PFSK-1 (cell line): ENCODE data around the gene FAM151A.

Experiments
- FOXP2 ChIP-seq: optimal IDR thresholded peaks from 2 replicates; pipeline ENCODE3; 2011; ENCODE audit warnings: borderline replicate concordance, control low read depth, inconsistent platforms; ENCODE audit not compliant: insufficient read depth; ENCODE audit errors: extremely low read length, extremely low read depth
- POLR2AphosphoS5 ChIP-seq: IDR thresholded peaks from 2 replicates; pipeline ENCODE4 v1.6.1; 2012; ENCODE audit warnings: low read depth, mild to moderate bottlenecking, control low read depth, low read length, moderate library complexity
- SIN3A ChIP-seq: IDR thresholded peaks from 2 replicates; pipeline ENCODE4 v1.6.1; 2012; ENCODE audit warnings: mild to moderate bottlenecking, low read length, moderate library complexity, borderline replicate concordance; ENCODE audit not compliant: insufficient read depth
- TAF1 ChIP-seq: IDR thresholded peaks from 2 replicates; pipeline ENCODE4 v1.6.1; 2012; ENCODE audit warnings: low read length, control low read depth, borderline replicate concordance; ENCODE audit not compliant: insufficient read depth
- TF ChIP-seq, protein P1 (sequence below), 2 experiments: IDR thresholded peaks; 2 replicates each; pipeline versions ENCODE4 v1.6.1 to v1.8.0; 2011 to 2012; ENCODE audit warnings: low read depth in 2 of 2, low read length in 2 of 2, control low read depth in 1 of 2, inconsistent platforms in 1 of 2, mild to moderate bottlenecking in 1 of 2, moderate library complexity in 1 of 2; ENCODE audit not compliant: insufficient read depth in 1 of 2

The FAM151A gene

DNA sequence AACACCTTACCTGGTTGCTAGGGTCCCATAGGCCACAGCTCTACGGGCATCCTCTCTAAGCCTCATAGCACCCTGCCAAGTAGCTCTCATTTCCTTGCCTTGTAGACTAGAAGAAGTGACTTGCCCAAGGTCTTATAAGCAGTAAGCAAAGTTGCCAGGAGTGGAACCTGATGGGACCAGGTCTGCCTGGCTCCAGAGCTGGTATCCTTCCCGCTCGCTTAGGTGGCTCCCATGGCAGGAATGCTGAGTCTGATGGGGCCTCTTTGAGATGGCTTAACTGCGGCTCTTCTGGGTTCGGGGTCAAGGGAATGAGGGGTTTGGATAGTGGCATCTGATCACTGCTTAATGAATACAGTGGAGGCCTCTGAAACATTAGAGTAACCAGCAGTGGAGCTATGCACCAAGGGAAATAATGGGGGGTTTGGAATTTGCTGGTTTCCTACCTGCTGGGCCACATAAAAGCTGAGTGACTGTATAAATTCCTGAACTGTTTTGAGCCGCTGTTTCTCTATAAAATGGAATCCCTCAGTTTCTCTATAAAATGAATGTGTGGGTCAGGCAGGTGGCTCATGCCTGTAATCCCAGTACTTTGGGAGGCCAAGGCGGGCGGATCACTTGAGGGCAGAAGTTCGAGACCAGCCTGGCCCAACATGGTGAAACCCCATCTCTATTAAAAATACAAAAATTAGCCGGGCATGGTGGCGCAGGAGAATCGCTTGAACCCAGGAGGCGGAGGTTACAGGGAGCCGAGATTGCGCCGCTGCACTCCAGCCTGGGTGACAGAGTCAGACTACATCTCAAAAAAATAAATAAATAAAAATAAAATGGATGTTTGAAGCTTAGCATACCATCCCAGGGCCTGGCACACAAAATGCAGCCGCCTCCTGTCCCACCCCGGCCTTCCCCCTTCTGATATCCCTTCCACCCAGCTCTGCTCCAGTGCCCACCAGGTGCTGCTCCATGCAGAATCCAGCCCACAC lies 12.4 kb downstream of the FAM151A start:
- TF ChIP-seq SIN3A: no peak
- TF ChIP-seq POLR2AphosphoS5: no peak
- no peak for TF ChIP-seq TAF1

DNA sequence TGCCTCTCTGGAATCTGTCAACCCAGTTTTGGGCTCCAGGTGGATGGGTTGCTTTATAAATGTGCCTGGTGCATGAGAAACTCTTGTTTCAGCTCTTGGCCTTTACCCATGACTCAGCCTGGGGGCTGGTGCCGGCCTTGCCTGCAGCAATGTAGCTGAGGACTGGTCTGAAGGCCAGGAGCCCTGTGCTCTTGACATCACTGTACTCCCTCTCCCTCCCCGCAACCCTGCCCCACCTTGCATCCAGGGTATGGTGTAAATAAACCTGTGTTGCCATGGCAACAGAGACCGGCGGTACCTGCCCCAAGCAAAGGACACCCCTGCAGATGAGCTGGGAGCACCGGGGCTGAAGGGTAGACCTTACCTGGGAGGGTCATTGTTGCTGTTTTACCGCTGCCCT lies 13.3 kb downstream of the FAM151A start:
- TF ChIP-seq TAF1 (no peak), SIN3A (no peak), POLR2AphosphoS5 (no peak), FOXP2 (no peak)
- TF ChIP-seq, protein P1, sequence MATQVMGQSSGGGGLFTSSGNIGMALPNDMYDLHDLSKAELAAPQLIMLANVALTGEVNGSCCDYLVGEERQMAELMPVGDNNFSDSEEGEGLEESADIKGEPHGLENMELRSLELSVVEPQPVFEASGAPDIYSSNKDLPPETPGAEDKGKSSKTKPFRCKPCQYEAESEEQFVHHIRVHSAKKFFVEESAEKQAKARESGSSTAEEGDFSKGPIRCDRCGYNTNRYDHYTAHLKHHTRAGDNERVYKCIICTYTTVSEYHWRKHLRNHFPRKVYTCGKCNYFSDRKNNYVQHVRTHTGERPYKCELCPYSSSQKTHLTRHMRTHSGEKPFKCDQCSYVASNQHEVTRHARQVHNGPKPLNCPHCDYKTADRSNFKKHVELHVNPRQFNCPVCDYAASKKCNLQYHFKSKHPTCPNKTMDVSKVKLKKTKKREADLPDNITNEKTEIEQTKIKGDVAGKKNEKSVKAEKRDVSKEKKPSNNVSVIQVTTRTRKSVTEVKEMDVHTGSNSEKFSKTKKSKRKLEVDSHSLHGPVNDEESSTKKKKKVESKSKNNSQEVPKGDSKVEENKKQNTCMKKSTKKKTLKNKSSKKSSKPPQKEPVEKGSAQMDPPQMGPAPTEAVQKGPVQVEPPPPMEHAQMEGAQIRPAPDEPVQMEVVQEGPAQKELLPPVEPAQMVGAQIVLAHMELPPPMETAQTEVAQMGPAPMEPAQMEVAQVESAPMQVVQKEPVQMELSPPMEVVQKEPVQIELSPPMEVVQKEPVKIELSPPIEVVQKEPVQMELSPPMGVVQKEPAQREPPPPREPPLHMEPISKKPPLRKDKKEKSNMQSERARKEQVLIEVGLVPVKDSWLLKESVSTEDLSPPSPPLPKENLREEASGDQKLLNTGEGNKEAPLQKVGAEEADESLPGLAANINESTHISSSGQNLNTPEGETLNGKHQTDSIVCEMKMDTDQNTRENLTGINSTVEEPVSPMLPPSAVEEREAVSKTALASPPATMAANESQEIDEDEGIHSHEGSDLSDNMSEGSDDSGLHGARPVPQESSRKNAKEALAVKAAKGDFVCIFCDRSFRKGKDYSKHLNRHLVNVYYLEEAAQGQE (IDR thresholded peaks at IDR 0.05; ENCODE audit: insufficient read depth in 1 of 2, low read depth in 2 of 2, low read length in 2 of 2): no peak

DNA sequence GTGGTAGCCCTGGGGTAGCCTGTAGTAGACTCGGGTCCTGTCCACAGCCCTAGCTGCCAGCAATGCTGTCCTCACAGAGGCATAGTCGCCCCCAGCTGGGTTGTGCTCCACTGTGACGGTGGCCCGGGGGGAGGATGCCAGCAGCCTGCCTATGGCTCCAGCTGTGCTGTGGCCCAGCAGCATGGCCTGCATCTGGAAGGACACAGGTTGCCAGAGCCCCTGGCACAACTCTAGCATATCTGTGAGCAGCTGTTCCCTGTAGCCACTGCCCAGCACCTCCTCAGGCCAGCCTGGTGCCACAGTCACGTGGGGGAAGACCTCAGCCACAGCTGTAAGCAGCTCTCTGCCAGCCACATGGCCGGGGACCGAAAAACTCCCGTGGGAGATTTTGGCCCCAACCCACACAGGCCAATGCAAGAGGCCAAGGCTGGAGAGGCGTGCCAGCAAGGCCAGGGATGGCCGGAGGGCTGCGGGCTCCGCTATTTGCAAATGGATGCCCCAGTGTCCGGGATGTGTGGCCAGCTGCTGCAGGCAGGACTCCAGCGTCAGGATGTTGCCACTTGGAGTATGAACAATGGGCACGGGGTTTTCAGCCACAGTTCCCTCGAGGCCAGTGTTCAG lies 13.9 kb downstream of the FAM151A start:
- no peak for TF ChIP-seq TAF1
- no peak for TF ChIP-seq POLR2AphosphoS5
- TF ChIP-seq, protein P1 (IDR thresholded peaks at IDR 0.05; ENCODE audit: insufficient read depth in 1 of 2, low read depth in 2 of 2, low read length in 2 of 2): no peak
- TF ChIP-seq SIN3A: no peak
- no peak for TF ChIP-seq FOXP2

DNA sequence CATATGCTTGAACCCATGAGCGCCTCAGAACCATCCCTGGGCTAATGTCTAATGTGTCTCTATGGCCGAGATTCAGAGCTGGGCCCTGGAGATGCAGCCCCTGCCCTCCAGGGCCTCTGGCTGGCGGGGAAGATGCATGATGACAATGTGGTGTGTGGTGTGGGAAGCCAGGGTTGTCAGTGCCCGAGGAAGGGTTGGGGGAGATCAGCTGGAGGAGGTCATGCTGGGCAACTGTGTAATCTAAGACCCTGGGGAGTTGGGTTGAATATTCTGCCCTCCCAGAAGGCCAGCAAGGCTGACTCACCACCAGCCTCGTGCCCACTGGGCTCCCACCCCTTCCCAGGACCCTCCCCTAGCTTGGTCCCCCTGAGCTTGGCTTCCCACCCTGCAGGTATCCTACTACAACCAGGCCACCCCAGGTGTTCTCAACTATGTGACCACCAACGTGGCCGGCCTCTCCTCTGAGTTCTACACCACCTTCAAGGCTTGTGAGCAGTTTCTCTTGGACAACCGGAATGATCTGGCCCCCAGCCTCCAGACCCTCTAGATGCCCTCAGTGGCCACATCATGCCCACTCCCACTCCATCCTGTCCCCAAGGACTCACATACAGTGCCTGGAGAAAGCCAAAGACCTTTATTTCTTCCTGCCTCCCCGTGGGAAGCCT lies 14.6 kb downstream of the FAM151A start:
- TF ChIP-seq FOXP2: no peak
- TF ChIP-seq TAF1: no peak
- TF ChIP-seq SIN3A: no peak
- no peak for TF ChIP-seq POLR2AphosphoS5
- TF ChIP-seq, protein P1 (IDR thresholded peaks at IDR 0.05; ENCODE audit: insufficient read depth in 1 of 2, low read depth in 2 of 2, low read length in 2 of 2): no peak

DNA sequence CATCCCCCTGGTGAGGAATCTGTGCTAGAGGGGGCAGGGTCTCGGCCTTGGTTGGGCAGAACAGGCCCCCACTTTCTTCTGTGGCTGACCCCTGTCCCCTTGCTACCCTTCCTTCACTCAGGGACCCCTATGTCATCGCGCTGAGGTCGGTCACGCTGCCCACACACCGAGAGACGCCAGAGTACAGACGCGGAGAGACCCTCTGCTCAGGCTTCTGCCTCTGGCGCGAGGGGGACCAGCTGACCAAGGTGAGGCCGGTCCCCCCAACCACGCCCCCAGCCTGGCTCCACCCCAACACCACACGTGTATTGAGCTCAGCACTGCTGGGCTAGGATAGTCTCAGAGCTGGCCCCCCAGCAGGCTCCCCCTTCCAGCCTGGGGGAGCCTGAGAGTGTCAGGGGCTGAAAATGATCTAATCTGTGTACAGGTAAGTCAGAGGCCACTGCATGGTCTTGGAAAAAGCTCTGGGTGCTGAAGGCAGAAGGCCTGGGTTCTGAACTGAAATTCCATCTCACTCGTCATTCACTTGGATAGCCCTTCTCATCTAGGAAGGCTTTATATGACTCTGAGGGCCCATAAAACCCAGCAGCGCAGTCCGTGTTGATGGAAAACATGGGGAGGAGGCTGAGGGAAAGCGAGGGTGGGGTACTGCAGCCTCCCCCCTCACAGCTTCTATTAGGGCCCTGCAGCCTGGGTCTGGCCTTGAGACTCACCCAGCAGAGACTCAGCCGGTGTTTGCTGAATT lies 15.3 kb downstream of the FAM151A start:
- TF ChIP-seq POLR2AphosphoS5 (no peak), SIN3A (no peak), TAF1 (no peak), FOXP2 (no peak)
- TF ChIP-seq, protein P1 (IDR thresholded peaks at IDR 0.05; ENCODE audit: insufficient read depth in 1 of 2, low read depth in 2 of 2, low read length in 2 of 2): no peak
